ENCODE measurements around the gene CKAP2. TPM values are rescaled to one million over a fixed set of nuclear protein-coding genes. Genes with fewer than 3 reads are reported as not detected.

The CKAP2 gene
- total and polyA plus RNA-seq, 9 donors = 3.0 to 12.6 (median 6.1) TPM

DNA sequence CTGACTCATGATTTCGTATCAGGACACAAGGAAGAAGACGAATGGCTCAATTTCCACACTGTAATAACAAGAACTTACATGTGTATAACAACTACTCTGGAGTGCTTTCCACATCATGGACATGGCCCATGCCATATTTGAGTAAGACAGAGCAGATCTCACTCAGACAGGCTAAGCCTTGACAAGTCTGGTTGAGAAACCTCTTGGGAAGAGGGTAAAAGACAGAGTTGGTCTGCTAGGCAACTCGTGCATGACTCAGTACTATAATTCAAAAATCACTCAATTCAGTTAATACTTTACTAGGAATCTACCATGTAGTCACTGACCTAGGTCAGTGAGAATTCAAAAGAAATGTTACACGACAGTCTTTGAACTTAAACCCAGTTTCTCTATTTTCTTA, 43.6 kb upstream of the CKAP2 start:
- Histone ChIP-seq H3K27me3 (no peaks in the 10 kb centered on the region), H3K9me3 (no peaks in the 10 kb centered on the region), H3K4me3 (no peak overlapping the region), H3K36me3 (no peaks in the 10 kb centered on the region), H3K27ac (no peak overlapping the region), H3K4me1 (ENCODE audit: insufficient read depth) (no peaks in the 10 kb centered on the region)
- no peak for TF ChIP-seq POLR2A (IDR thresholded peaks at IDR 0.05)
- intact Hi-C loops (cut with DNase I) = no loop called here
- 89 to 93% (median 91%) methylated on average over 4 of the region's 4 CpGs for WGBS, 3 donors
- DNase-seq = no peak

DNA sequence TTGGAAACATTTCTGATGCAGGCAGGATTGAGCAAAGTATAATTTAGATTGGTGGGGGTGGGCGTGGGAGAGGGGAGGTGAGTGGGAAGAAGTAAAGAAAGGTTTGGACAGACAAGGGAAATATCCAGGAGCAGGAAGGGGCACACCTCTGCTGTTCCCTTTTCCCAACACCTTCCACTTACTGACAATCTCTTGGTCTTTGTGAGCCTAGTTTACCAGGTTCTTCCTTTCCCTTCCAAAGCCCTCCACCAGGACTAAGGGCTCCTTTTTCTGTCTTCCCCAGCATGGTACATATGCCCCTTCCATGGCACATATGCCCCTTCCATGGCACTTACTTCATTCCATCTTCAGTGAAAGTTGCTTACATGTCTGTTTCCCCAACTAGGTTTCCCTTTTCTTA, 43.1 kb upstream of the CKAP2 start:
- TF ChIP-seq, protein P1, sequence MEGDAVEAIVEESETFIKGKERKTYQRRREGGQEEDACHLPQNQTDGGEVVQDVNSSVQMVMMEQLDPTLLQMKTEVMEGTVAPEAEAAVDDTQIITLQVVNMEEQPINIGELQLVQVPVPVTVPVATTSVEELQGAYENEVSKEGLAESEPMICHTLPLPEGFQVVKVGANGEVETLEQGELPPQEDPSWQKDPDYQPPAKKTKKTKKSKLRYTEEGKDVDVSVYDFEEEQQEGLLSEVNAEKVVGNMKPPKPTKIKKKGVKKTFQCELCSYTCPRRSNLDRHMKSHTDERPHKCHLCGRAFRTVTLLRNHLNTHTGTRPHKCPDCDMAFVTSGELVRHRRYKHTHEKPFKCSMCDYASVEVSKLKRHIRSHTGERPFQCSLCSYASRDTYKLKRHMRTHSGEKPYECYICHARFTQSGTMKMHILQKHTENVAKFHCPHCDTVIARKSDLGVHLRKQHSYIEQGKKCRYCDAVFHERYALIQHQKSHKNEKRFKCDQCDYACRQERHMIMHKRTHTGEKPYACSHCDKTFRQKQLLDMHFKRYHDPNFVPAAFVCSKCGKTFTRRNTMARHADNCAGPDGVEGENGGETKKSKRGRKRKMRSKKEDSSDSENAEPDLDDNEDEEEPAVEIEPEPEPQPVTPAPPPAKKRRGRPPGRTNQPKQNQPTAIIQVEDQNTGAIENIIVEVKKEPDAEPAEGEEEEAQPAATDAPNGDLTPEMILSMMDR (IDR thresholded peaks at IDR 0.05) = no peak
- no peak for TF ChIP-seq EP300 (IDR thresholded peaks at IDR 0.05)
- TF ChIP-seq POLR2A (IDR thresholded peaks at IDR 0.05) = no peak
- WGBS, 3 donors = 96 to 98% (median 97%) methylated on average over 1 of the region's 1 CpG
- DNase-seq = no peak
- Histone ChIP-seq H3K27ac (no peak overlapping the region), H3K4me3 (no peak overlapping the region), H3K9me3 (no peaks in the 10 kb centered on the region), H3K36me3 (no peaks in the 10 kb centered on the region), H3K27me3 (no peaks in the 10 kb centered on the region), H3K4me1 (ENCODE audit: insufficient read depth) (no peaks in the 10 kb centered on the region)
- intact Hi-C loops (cut with DNase I) = no loop called here

DNA sequence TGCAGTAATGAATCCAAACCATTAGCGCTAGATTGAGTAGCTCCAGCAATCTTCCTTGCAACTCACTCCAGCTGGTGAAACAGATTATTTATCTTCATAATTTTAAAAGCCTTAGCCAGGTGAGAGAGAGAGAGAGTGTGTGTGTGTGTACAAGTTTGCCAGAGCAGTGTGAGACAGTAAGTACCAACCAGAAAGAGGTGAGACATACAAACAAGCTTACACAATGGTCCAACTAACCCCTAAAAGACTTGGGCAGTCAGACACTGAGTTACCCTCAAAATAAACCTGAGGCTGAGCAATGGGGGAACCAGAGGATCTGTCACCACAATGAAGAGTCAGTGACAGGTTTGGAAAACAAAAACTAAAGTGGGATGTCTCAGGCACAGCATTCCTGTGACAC, 41.2 kb upstream of the CKAP2 start:
- WGBS, 3 donors = 91 to 98% (median 97%) methylated on average over 1 of the region's 1 CpG
- no peak for DNase-seq
- H3K4me1 ChIP-seq (ENCODE audit: insufficient read depth) = no peaks in the 10 kb centered on the region
- H3K27ac ChIP-seq = no peak overlapping the region
- no peaks in the 10 kb centered on the region for H3K27me3 ChIP-seq
- no peaks in the 10 kb centered on the region for H3K36me3 ChIP-seq
- H3K9me3 ChIP-seq = no peaks in the 10 kb centered on the region
- H3K4me3 ChIP-seq = no peak overlapping the region
- TF ChIP-seq, protein P1 (IDR thresholded peaks at IDR 0.05) = no peak
- TF ChIP-seq POLR2A (IDR thresholded peaks at IDR 0.05) (no peak), EP300 (IDR thresholded peaks at IDR 0.05) (no peak)
- intact Hi-C loops (cut with DNase I) = no loop called here

DNA sequence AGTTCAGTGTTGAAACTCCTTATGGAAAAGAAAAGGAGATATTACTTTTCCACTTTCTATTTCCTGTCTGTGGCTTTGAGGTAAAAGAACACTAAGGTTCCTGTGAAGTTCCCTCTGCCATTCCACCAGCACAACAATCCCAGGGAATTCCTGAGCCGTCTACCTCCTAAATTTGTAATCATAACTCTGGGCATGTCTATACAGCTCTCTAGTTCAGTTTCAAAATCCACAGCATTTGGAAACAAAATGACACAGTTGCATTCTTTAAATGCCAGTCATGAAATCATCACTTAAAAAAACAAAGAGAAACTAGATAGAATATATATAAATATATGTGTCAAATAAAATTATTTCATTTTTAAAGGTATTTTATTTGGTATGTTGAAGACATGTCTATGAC, 40.3 kb upstream of the CKAP2 start:
- H3K9me3 ChIP-seq = no peaks in the 10 kb centered on the region
- H3K4me3 ChIP-seq = no peak overlapping the region
- no peak for DNase-seq
- no peaks in the 10 kb centered on the region for H3K36me3 ChIP-seq
- TF ChIP-seq EP300 (IDR thresholded peaks at IDR 0.05) (no peak), POLR2A (IDR thresholded peaks at IDR 0.05) (no peak)
- TF ChIP-seq, protein P1 (IDR thresholded peaks at IDR 0.05) = no peak
- no peaks in the 10 kb centered on the region for H3K4me1 ChIP-seq (ENCODE audit: insufficient read depth)
- intact Hi-C loops (cut with DNase I) = no loop called here
- WGBS, 3 donors = 44 to 62% (median 62%) methylated on average over 1 of the region's 1 CpG
- no peaks in the 10 kb centered on the region for H3K27me3 ChIP-seq
- no peak overlapping the region for H3K27ac ChIP-seq

GRCh38 chr13:52419080-52419479, 36.2 kb upstream of the CKAP2 start:
- Histone ChIP-seq H3K36me3 (no peaks in the 10 kb centered on the region), H3K27ac (no peak overlapping the region), H3K9me3 (no peaks in the 10 kb centered on the region), H3K27me3 (no peaks in the 10 kb centered on the region), H3K4me1 (ENCODE audit: insufficient read depth) (no peaks in the 10 kb centered on the region), H3K4me3 (no peak overlapping the region)
- DNase-seq = no peak
- WGBS, 3 donors = 4 to 6% (median 5%) methylated on average over 1 of the region's 1 CpG
- TF ChIP-seq POLR2A (IDR thresholded peaks at IDR 0.05) = no peak
- intact Hi-C loops (cut with DNase I) = no loop called here

- no peaks in the 10 kb centered on the region for H3K4me1 ChIP-seq (ENCODE audit: insufficient read depth)
- H3K4me3 ChIP-seq = no peak overlapping the region
- intact Hi-C loops (cut with DNase I) = no loop called here
- TF ChIP-seq EP300 (IDR thresholded peaks at IDR 0.05) (no peak), POLR2A (IDR thresholded peaks at IDR 0.05) (no peak)
- TF ChIP-seq, protein P1 (IDR thresholded peaks at IDR 0.05) = no peak
- DNase-seq = no peak
- no peaks in the 10 kb centered on the region for H3K9me3 ChIP-seq
- H3K27me3 ChIP-seq = no peaks in the 10 kb centered on the region
- WGBS, 3 donors = 97 to 98% (median 98%) methylated on average over 3 of the region's 3 CpGs
- H3K36me3 ChIP-seq = no peaks in the 10 kb centered on the region
- H3K27ac ChIP-seq = no peak overlapping the region
Observed at GRCh38 chr13:52421216-52421615, 34.1 kb upstream of the CKAP2 start.

All from ovary (tissue), 9 donors.